22Rv1 (cell line): Measurements from ENCODE around the gene SMARCD1.

Source experiments
- H3K27ac ChIP-seq: fragments of 450-650 bp; 2 replicates; pipeline ENCODE4 v1.5.1; 2017
- ZFX ChIP-seq: fragments of 450-650 bp; IDR thresholded peaks from 2 replicates; pipeline ENCODE4 v1.6.1; 2017; ENCODE audit warnings: antibody characterized with exemption, borderline replicate concordance
- TF ChIP-seq, protein P1 (sequence below): fragments of 450-650 bp; IDR thresholded peaks from 2 replicates; pipeline ENCODE4 v1.5.1; 2017; ENCODE audit warnings: mild to moderate bottlenecking

SMARCD1 gene

DNA sequence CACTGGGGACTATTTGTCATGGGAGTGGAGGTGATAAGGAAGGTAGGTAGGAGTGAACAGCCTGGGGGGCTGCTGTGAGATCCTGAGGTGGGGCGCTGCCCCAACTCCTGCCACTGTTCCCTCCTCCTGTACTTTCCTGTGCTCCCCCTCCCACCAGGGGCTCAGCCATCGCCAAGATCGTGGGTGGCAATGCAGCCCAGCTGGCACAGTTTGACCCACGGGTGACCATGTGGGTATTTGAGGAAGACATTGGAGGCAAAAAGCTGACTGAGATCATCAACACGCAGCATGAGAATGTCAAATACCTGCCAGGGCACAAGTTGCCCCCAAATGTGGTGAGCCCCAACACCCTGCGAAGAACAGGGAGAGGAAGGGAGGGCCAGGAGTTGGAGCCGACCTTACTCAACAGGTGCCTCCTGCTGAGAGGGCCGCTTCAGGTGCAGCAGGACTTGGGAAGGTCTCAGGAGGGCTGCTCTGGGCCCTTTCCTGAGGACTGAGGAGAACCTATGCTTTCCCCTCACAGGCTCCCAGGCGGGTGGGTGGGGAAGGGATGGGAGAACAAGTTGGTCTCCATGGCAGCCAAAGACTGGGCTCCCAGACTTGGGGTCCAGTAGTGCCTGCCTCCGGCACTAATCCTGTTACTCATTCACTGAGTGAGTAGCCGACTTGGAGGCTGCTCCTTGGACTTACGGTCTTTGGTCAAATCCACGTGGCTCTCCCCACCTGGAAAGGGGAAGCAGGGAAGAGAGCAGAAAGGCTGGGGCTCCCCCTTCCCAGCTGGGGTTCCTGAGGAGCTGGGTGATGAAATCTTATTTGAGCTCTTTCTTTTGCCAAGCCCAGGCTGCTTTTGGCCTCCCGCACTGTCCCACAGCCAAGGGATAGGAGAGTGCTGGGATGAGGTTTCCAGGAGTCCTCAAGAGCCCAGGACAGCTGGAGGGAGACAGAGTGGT, 19.6 kb downstream of the SMARCD1 start:
- no peak overlapping the region for H3K27ac ChIP-seq
- TF ChIP-seq, protein P1, sequence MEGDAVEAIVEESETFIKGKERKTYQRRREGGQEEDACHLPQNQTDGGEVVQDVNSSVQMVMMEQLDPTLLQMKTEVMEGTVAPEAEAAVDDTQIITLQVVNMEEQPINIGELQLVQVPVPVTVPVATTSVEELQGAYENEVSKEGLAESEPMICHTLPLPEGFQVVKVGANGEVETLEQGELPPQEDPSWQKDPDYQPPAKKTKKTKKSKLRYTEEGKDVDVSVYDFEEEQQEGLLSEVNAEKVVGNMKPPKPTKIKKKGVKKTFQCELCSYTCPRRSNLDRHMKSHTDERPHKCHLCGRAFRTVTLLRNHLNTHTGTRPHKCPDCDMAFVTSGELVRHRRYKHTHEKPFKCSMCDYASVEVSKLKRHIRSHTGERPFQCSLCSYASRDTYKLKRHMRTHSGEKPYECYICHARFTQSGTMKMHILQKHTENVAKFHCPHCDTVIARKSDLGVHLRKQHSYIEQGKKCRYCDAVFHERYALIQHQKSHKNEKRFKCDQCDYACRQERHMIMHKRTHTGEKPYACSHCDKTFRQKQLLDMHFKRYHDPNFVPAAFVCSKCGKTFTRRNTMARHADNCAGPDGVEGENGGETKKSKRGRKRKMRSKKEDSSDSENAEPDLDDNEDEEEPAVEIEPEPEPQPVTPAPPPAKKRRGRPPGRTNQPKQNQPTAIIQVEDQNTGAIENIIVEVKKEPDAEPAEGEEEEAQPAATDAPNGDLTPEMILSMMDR, result no peak
- no peak for TF ChIP-seq ZFX

DNA sequence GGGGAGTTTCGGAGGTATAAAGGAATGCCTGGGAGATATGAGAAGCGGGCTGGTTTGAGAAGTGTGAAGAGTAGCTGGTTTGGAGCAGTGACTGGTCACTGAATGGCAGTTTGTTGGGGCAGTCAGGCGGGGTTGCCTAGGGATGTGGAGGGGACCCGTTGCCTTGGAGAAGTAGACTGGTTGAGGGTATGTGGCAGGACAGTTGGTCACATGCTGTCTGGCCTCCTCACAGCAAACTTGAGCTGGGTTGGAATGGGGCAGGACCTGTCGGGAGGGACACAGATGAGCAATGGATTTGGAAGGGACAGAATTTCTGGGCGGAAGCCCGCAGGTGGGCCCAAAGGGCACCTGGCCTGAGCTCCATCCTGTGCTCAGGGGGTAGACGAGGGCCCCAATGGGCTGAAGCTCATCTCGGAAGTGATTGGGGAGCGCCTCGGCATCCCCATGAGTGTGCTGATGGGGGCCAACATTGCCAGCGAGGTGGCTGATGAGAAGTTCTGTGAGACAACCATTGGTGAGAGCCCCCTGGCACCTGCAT, 20.8 kb downstream of the SMARCD1 start:
- TF ChIP-seq ZFX, result no peak
- TF ChIP-seq, protein P1, result no peak
- no peak overlapping the region for H3K27ac ChIP-seq

DNA sequence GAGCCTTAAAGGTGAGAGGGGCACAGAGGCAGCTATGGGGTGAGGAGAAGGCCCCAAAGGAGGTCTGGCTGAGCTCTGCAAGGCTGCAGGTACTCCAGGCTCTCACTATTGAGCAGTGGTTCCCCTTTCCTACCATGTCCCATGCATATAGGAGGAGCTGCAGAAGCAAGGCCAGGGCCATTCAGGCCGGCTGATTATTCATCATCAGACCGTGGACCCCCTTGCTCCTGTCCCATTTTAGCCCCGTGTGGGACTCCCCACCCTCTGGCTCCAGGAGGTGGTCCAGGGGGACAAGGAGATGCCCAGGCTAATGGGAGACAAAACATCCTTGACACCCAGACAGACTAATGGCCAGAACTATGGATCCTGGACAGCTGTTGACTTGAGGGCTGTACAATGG, 21.8 kb downstream of the SMARCD1 start:
- H3K27ac ChIP-seq, result no peak overlapping the region
- TF ChIP-seq, protein P1, result no peak
- TF ChIP-seq ZFX, result no peak

DNA sequence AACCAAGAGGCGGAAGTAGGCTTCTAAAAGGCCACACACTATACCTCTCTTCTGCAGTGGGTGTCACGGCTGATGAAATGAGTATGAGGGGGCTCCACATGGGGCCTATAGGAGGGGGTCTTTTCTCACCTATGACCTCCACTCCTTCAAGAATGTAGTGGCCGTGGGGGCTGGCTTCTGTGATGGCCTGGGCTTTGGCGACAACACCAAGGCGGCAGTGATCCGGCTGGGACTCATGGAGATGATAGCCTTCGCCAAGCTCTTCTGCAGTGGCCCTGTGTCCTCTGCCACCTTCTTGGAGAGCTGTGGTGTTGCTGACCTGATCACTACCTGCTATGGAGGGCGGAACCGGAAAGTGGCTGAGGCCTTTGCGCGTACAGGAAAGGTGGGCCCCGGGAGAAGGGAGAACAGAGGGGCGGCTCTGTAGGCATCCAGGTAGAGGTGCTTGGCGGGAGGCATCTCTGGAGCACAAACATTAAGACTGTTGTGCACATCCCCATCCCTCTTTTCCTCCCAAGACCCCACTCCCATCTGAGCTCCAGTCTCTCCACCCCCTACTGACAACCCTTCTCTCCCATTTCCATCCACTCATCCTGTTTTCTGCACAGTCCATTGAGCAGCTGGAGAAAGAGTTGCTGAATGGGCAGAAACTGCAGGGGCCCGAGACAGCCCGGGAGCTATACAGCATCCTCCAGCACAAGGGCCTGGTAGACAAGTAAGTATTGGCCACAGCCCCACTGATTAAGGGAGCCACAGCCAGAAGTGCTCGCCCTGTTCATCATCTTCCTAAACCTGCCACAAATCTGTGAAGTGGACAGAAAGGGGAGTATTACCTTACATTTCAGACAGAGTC, 22.5 kb downstream of the SMARCD1 start:
- no peak for TF ChIP-seq ZFX
- TF ChIP-seq, protein P1, result no peak
- H3K27ac ChIP-seq, result no peak overlapping the region

DNA sequence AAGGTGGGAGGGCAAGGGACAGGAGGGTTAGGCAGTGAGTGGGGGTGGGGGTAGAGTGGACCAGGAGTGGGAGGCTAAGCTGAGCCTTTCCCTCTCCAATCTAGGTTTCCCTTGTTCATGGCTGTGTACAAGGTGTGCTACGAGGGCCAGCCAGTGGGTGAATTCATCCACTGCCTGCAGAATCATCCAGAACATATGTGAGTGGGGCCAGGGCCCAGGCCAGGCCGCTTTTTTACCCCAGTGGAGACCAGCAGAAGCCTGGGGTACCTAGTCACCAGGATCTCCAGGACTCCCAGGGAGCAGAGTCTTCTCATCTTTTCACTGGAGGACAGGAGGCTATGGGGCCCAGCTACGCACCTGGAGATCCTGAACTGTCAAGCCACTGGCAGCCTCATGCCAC, 24.2 kb downstream of the SMARCD1 start:
- TF ChIP-seq ZFX, result no peak
- TF ChIP-seq, protein P1, result no peak
- no peak overlapping the region for H3K27ac ChIP-seq

DNA sequence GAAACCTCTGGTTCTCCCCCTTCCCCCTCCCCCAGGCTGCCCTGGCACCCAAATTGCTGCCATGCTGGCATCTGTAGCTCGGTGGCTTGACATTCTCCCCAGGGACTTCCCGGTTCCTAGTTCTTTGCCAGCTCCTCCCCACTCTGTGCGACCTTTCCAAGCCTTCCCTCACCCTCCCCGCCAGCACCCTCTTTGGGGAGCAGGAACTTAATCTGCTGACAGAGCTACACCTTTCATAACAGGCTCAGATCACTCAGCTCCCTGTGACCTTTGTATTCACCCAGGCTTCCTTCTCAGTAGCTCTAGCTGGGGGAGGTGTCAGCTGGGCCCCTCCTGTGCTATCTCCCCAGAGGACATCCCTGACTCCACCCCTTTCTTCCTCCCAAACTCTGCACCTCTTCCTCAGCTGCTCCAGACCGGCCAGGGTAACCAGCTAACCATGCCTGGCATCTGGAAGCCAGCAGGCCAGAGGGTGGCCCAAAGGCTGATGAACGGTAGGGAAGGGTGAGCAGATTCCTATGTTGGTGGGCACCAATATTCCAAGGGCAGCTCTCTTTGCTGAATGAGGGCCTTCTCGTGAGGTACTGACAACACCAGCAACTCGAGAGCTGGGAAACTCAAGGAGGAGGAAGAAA, 25.1 kb downstream of the SMARCD1 start:
- H3K27ac ChIP-seq, result peak overlapping the region; percentile 49
- TF ChIP-seq, protein P1, result no peak
- no peak for TF ChIP-seq ZFX
